ENCODE results near the gene FMN1. TPM values are rescaled to one million over a fixed set of nuclear protein-coding genes. Genes with fewer than 3 reads are reported as not detected.

The FMN1 gene
- total and polyA plus RNA-seq, 2 of the 13 experiments (the other 11 are each of a cell fraction or from before 2014, with no cell fraction given): 0.20 to 0.60 TPM

DNA sequence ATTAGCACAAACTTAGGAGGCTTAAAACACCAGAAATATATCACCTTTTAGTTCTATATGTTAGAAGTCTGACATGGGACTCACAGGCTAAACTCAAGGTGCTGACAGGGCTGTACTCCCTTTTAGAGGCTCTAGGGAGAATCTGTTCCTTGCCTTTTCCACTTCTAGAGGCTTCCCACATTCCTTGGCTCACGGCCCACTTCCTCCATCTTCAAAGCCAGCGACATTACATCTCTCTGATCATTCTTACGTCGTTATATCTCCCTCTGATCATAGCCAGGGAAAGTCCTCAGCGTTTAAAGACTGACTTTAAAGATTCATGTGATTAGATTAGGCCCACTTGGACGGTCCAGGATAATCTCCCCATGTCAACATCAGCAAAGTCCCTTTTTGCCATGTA, 310.4 kb downstream of the FMN1 start:
- no peak overlapping the region for H3K4me2 ChIP-seq (ENCODE audit: low read depth, low read length)
- WGBS (ENCODE audit: low lambda C conversion rate): 48% methylated on average over 6 of the region's 6 CpGs
- in situ Hi-C loops (cut with HindIII; ENCODE audit: extremely low pct_ligation_motif_present, low pct_unique_long_range_greater_than_20kb): no loop called here
- no peak overlapping the region for H3K4me3 ChIP-seq (replicated peaks in 1 of 3; ENCODE audit: insufficient read depth in 1 of 3, low read depth in 2 of 3, low read length in 3 of 3)
- no peaks in the 10 kb centered on the region for H3K9me3 ChIP-seq (ENCODE audit: low read length)
- BruUV-seq (replicated peaks): no TSS peak
- H3K27ac ChIP-seq (ENCODE audit: extremely low read length, insufficient read depth, low read length): no peak overlapping the region
- intact Hi-C loops (cut with micrococcal nuclease; ENCODE audit: unreplicated experiment): loop anchor here (10.0 kb wide), 1 partner anchor 51 kb away; no protein-coding TSS in a partner anchor
- POLR2A ChIA-PET: no interaction called here
- TF ChIP-seq FOSL2 (CRISPR knock-in tag; IDR thresholded peaks at IDR 0.05): no peak
- no peak for TF ChIP-seq KLF11 (CRISPR knock-in tag; IDR thresholded peaks at IDR 0.05)
- TF ChIP-seq, protein P1, sequence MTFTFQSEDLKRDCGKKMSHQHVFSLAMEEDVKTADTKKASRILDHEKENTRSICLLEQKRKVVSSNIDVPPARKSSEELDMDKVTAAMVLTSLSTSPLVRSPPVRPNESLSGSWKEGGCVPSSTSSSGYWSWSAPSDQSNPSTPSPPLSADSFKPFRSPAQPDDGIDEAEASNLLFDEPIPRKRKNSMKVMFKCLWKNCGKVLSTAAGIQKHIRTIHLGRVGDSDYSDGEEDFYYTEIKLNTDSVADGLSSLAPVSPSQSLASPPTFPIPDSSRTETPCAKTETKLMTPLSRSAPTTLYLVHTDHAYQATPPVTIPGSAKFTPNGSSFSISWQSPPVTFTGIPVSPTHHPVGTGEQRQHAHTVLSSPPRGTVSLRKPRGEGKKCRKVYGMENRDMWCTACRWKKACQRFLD (CRISPR knock-in tag; IDR thresholded peaks at IDR 0.05; ENCODE audit: borderline replicate concordance): no peak
- no peak for TF ChIP-seq IRX3 (CRISPR knock-in tag; IDR thresholded peaks at IDR 0.05; ENCODE audit: borderline replicate concordance, low read depth)
- TF ChIP-seq ZNF607 (CRISPR knock-in tag; IDR thresholded peaks at IDR 0.05; ENCODE audit: borderline replicate concordance): no peak
- TF ChIP-seq HNRNPK (IDR thresholded peaks at IDR 0.05; ENCODE audit: low read depth, low read length, poor library complexity, severe bottlenecking): no peak
- no peak for TF ChIP-seq JDP2 (CRISPR knock-in tag; IDR thresholded peaks at IDR 0.05; ENCODE audit: borderline replicate concordance)
- TF ChIP-seq FOXM1 (CRISPR knock-in tag; IDR thresholded peaks at IDR 0.05): no peak
- TF ChIP-seq MAFG (CRISPR knock-in tag; IDR thresholded peaks at IDR 0.05): no peak
- H3K27me3 ChIP-seq (ENCODE audit: control insufficient read depth in 1 of 2, insufficient read depth in 2 of 2, low read length in 2 of 2): no peaks in the 10 kb centered on the region
- no peaks in the 10 kb centered on the region for H3K4me1 ChIP-seq (ENCODE audit: insufficient read depth, low read length)
- H3K79me2 ChIP-seq (ENCODE audit: insufficient read depth, low read length): no peaks in the 10 kb centered on the region
- H2AFZ ChIP-seq (ENCODE audit: low read length): no peak overlapping the region
- no peaks in the 10 kb centered on the region for H4K20me1 ChIP-seq (ENCODE audit: insufficient read depth, low read length)
- no peak overlapping the region for H3K9ac ChIP-seq (ENCODE audit: insufficient read depth, low read depth, low read length)
- DNase-seq (ENCODE audit: low spot score) (no peak), ATAC-seq (no peak), FAIRE-seq (no peak)
- no peaks in the 10 kb centered on the region for H3K36me3 ChIP-seq (replicated peaks in 1 of 2; ENCODE audit: control insufficient read depth in 1 of 2, insufficient read depth in 2 of 2, low read length in 2 of 2)
- CTCF ChIA-PET (ENCODE audit: low intra/inter-chr PET ratio, low total read pairs): no interaction called here

All from HepG2 (cell line).